Activated naive CD4-positive, alpha-beta T cell treated with anti-CD3 and anti-CD28 coated beads, Interleukin-2, amount 10 ng/mL, durations not matched to agents 7 days and 5 days (primary cell): ENCODE measurements around the gene HRH3.

Source experiments
- CTCF ChIA-PET: fragments of 350-600 bp; sonication (Branson Sonifier 250); formaldehyde crosslinking; loops from one replicate; lab custom pipeline; 2021; ENCODE audit warnings: antibody characterized with exemption; lab: Charles Lee
- DNase-seq: peaks from one replicate; pipeline ENCODE4 v3.0.0-alpha.2; 2020
- H3K27ac Mint-ChIP-seq: one replicate; pipeline ENCODE4 v1.8.0; 2021; ENCODE audit warnings: mild to moderate bottlenecking, moderate library complexity, mixed read lengths
- H3K27me3 Mint-ChIP-seq: one replicate; pipeline ENCODE4 v1.8.0; 2021; ENCODE audit warnings: mild to moderate bottlenecking, mixed read lengths
- H3K36me3 Mint-ChIP-seq: one replicate; pipeline ENCODE4 v1.8.0; 2021; ENCODE audit warnings: mixed read lengths
- H3K4me1 Mint-ChIP-seq: one replicate; pipeline ENCODE4 v1.8.0; 2021; ENCODE audit warnings: mixed read lengths
- H3K4me3 Mint-ChIP-seq: one replicate; pipeline ENCODE4 v1.8.0; 2021; ENCODE audit warnings: mild to moderate bottlenecking, moderate library complexity, mixed read lengths
- H3K9me3 Mint-ChIP-seq: one replicate; pipeline ENCODE4 v1.8.0; 2021; ENCODE audit warnings: mixed read lengths

Gene HRH3

DNA sequence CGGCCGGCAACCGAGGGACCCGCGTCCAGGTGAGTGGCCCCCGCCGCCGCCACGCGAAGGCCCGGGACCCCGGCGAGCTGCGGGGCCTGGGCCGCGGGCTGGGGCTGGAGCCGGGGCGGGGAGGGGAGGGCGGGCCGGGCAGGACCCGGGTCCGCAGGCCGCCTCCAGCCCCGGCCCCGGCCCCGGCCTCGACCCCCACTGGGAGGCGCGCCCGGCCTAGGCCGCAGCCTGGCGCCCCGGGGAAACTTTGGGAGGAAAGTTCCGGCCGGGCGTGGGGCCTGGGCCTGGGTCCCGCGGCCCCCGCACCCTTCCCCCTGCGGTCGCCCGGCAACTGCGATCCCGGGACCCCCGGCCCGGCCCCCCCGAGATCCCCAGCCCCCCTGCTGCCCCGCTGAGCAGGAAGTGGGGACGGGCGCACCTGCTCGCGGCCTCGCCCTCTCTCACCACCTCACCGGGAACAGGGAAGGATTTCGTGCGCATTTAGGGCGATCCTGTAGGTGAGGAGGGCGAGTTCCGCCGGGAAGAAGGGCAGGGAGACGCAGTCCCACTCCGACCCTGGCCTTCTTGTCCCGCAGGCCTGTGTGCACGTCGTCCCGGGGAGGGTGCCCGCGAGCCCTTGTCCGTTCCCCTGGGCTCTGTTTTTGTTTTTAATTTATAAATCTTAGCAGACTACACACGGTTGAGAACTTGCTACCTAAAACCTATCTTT is 18.6 kb upstream of the HRH3 start:
- CTCF ChIA-PET, result no interaction called here
- Mint-ChIP-seq H3K4me1 (peaks cover 35% of the 10 kb centered on the region), H3K27me3 (peaks cover 2% of the 10 kb centered on the region), H3K36me3 (peaks cover 6% of the 10 kb centered on the region), H3K9me3 (no peaks in the 10 kb centered on the region), H3K4me3 (peak overlapping the region; percentile 80), H3K27ac (peak overlapping the region; percentile 88)
- peak; percentile 48 for DNase-seq

DNA sequence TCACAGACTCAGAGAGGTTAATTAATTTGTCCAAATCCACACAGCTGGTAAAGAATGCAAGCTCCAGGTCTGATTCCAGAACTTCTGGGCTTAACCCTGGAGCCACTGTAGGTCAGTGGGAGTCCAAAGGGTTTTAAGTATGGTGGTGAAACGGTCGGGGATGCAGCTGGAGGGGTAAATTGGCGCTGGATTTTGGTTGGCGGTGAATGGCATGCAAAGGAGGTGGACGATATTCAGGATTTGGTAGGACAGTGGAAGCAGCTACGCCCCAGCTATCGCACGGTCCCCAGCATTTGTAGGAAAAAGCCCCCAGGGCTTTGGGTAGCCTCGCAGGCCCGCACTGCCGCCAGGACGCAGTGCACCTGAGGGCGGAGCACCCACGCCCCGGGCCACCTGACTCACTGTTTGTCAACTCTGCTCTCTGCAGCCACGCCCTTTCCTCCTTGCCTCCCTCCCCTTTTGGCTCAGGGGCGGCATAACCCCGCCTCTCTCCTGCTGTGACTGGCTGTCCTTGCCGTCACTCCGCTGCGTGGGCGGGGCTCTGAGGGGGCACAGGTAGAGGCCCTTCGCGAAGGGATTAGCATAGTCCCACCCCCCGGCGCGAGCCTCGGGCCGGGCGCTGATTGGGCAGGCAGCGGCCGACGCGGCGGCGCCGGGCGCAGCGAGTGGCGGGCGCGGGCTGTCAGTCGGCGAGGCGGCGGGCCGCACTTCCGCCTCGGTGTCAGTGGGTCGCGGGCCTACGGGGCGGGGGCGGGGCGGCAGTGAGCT is 17.9 kb upstream of the HRH3 start, which contains the start of gene OSBPL2:
Gene OSBPL2 (plus strand): TSS at position 721 of the 768 bp plus-strand sequence. CDS start 17,664 bp downstream, outside the sequence.
- peak within 1 kb of the TSS; percentile 80 for H3K4me3 Mint-ChIP-seq
- no peaks in the 10 kb centered on the region for H3K9me3 Mint-ChIP-seq
- DNase-seq, result peak; percentile 100
- CTCF ChIA-PET, result no interaction called here
- peaks cover 35% of the 10 kb centered on the region for H3K4me1 Mint-ChIP-seq
- H3K36me3 Mint-ChIP-seq, result peaks cover 6% of the 10 kb centered on the region
- peaks cover 4% of the 10 kb centered on the region for H3K27me3 Mint-ChIP-seq
- H3K27ac Mint-ChIP-seq, result peak within 1 kb of the TSS; percentile 88

DNA sequence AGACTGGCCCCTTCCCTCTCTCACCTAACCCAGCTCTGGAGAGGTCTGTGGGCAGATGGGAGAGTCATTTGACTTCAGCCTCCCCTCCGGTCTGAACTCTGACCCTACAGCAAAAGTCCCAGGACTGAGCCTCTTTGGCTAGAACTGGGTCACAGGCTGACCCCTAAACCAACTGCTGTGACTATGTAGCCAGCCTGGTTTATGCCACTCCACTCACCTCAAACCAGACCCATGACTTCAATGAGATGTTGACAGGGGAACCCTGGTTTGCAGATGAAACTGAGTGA is 17.4 kb upstream of the HRH3 start:
- Mint-ChIP-seq H3K9me3 (no peaks in the 10 kb centered on the region), H3K36me3 (peaks cover 6% of the 10 kb centered on the region), H3K27ac (peak overlapping the region; percentile 86), H3K4me1 (peaks cover 35% of the 10 kb centered on the region), H3K4me3 (peak overlapping the region; percentile 62), H3K27me3 (peaks cover 4% of the 10 kb centered on the region)
- no peak for DNase-seq
- CTCF ChIA-PET, result no interaction called here

DNA sequence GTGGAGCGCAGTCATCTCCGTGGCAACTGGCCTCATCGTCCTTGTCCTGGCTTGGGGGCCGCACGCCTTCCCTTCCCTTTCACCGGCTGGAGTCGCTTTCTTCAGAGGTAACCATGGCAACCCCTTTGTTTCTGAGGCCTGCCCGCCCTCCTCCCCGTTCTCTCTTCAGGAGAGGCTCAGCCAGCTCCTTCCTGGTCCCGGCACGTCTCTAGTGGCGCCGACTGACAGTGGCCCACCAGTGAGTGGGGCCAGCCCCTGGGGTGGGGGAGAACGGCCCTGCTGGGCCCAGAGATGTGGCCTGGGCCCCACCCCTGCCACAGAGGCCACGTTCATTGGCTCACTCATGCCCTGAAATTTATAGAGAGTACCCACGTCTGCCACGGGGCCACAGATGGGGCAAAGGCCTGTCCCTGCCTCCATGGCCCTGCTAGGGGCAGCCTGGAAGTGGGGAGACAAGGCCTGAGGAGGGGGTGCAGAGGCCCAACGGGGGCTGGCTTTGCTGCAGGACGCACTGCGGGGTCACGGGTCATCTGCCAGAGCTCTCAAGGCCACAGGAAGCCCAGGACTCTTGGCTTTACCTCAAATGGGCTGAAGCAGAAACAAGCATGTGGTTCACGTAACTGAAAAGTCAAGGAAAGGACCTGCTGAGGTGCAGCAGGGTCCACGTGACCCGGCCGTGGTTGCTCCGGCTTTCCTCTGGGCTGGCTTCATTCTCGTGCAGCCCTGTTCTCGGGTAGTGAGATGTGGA is 16.9 kb upstream of the HRH3 start:
- Mint-ChIP-seq H3K4me3 (no peak overlapping the region), H3K36me3 (peaks cover 6% of the 10 kb centered on the region)
- CTCF ChIA-PET, result no interaction called here

DNA sequence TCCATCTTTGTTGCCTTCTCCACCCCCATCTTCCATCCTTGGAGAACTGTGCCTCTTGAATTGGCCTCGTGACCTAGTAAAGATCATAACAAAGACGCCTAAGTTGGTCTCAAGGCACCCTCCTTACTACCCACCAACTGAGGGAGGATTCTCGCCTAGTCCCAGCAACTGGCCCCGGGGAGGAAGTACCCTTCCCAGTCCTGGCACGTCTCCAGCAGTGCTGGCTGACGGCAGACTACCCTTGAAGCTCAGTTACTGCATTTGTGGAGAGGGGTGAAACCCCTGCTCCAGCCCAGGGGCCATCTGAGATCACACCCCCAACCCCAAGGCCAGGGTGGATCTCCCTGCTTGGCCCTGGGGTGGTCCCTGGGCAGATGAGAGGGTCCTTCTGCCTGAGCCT is 16.1 kb upstream of the HRH3 start:
- H3K4me3 Mint-ChIP-seq, result no peak overlapping the region
- no peak for DNase-seq
- no peak overlapping the region for H3K27ac Mint-ChIP-seq
- H3K9me3 Mint-ChIP-seq, result no peaks in the 10 kb centered on the region
- peaks cover 1% of the 10 kb centered on the region for H3K36me3 Mint-ChIP-seq
- H3K4me1 Mint-ChIP-seq, result peaks cover 27% of the 10 kb centered on the region
- peaks cover 11% of the 10 kb centered on the region for H3K27me3 Mint-ChIP-seq
- CTCF ChIA-PET, result no interaction called here

More for the DNA sequence above, 16.9 kb upstream of the HRH3 start:
- DNase-seq, result no peak
- Mint-ChIP-seq H3K27me3 (peaks cover 9% of the 10 kb centered on the region), H3K9me3 (no peaks in the 10 kb centered on the region), H3K4me1 (peaks cover 34% of the 10 kb centered on the region), H3K27ac (peak overlapping the region; percentile 24)

DNA sequence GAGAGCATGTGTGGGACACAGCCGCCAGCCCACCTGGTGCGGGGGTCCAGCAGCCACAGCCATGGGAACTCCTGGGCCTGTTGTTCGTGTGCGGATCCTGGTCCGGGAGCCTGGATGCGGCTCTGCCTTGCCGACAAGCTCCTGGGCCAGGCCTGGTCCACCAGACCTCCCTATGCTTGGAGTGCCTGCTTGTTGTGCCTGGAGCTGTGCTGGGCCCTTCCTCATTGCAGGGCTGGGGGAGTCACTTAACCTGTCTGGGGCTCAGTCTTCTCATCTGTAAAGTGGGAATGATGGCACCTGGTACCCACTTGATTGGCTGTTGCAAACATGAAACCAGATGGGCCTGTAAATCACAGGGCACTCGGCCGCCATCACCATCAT is 15.7 kb upstream of the HRH3 start:
- Mint-ChIP-seq H3K4me3 (no peak overlapping the region), H3K36me3 (peaks cover 1% of the 10 kb centered on the region), H3K27me3 (peaks cover 11% of the 10 kb centered on the region), H3K9me3 (no peaks in the 10 kb centered on the region), H3K4me1 (peaks cover 26% of the 10 kb centered on the region), H3K27ac (no peak overlapping the region)
- CTCF ChIA-PET, result no interaction called here
- DNase-seq, result no peak

DNA sequence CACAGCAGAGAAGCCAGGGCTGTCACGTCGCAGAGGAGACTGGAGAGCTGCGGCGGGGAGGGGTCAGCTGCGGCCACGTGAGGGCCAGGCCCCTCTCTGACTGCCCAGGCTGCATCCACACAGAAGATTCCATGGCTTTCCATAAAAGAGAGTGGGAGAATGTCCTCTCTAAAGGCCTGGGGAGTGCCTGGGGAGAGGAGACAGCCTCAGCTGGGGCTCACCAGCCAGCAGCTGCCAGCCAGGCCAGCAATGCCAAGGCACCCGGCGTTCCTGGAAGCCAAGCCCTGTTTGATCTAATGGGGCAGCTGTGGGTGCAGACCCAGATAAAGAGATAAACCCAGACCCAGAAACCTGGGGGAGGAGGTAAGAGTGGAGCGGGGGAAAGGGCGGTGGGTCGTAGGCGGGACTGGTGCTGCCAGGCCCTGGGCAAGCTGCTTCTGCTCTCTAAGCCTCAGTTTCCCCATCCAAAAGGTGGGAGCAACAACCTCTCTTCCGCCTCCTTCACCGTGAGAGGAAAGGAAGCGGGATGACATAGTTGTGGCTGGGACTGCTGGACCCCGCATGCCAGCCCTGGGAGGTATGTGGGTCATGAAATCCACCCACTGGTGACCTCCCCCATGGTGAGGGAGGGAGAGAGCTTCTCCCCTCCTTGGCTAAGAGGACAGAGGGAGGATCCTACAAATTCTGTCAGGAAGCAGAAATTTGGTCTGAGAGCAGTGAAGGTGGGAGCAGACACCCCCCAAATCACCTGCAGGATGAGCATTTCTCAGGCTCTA is 15.1 kb upstream of the HRH3 start:
- CTCF ChIA-PET, result no interaction called here
- peaks cover 20% of the 10 kb centered on the region for H3K4me1 Mint-ChIP-seq
- peaks cover 1% of the 10 kb centered on the region for H3K36me3 Mint-ChIP-seq
- no peak overlapping the region for H3K27ac Mint-ChIP-seq
- DNase-seq, result no peak
- no peak overlapping the region for H3K4me3 Mint-ChIP-seq
- no peaks in the 10 kb centered on the region for H3K9me3 Mint-ChIP-seq
- peaks cover 11% of the 10 kb centered on the region for H3K27me3 Mint-ChIP-seq

DNA sequence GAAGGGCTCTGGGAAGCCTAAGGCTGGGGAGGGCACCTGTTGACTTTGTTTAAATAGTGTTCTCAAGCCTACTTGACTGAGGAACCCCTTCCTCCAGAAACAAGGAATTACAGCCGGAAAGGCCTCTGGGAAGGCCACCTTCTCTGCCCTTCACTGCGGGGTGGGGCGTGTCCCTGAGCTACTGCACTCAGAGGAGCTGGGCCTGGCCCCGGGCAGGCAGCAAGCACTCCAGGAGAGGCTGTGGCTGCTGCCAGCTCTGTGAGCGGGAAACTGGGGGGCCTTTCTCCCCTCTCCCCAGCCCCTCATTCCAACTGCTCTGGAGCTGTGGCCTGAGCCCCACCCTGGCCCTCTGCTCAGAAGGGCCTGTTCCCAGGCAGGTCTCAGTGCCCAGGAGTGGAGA is 14.3 kb upstream of the HRH3 start:
- Mint-ChIP-seq H3K36me3 (peaks cover 1% of the 10 kb centered on the region), H3K4me3 (no peak overlapping the region)
- CTCF ChIA-PET, result no interaction called here

DNA sequence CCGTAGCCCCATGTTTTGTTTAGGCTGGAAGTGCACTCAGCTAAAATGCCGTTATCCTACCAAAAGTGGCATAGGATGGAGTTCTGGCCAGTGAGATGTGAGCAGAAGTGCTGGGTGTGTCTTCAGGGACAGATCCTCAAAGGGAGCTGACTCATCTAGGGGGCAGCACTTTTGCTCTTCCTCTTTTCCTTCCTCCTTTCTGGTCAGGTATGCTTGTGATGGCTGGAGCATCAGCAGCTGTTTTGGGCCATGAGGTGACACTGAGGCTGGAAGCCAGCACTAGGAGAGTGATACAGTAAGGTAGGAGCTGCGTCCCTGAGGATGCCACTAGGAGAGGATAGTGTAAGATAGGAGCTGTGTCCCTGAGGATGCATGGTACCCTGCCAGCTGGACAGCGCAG is 13.6 kb upstream of the HRH3 start:
- no peak for DNase-seq
- Mint-ChIP-seq H3K4me3 (no peak overlapping the region), H3K27me3 (peaks cover 11% of the 10 kb centered on the region), H3K4me1 (peaks cover 7% of the 10 kb centered on the region), H3K27ac (no peak overlapping the region), H3K36me3 (no peaks in the 10 kb centered on the region), H3K9me3 (no peaks in the 10 kb centered on the region)
- CTCF ChIA-PET, result no interaction called here

More for the DNA sequence above, 14.3 kb upstream of the HRH3 start:
- Mint-ChIP-seq H3K9me3 (no peaks in the 10 kb centered on the region), H3K27me3 (peaks cover 11% of the 10 kb centered on the region), H3K27ac (no peak overlapping the region), H3K4me1 (peaks cover 11% of the 10 kb centered on the region)
- no peak for DNase-seq

DNA sequence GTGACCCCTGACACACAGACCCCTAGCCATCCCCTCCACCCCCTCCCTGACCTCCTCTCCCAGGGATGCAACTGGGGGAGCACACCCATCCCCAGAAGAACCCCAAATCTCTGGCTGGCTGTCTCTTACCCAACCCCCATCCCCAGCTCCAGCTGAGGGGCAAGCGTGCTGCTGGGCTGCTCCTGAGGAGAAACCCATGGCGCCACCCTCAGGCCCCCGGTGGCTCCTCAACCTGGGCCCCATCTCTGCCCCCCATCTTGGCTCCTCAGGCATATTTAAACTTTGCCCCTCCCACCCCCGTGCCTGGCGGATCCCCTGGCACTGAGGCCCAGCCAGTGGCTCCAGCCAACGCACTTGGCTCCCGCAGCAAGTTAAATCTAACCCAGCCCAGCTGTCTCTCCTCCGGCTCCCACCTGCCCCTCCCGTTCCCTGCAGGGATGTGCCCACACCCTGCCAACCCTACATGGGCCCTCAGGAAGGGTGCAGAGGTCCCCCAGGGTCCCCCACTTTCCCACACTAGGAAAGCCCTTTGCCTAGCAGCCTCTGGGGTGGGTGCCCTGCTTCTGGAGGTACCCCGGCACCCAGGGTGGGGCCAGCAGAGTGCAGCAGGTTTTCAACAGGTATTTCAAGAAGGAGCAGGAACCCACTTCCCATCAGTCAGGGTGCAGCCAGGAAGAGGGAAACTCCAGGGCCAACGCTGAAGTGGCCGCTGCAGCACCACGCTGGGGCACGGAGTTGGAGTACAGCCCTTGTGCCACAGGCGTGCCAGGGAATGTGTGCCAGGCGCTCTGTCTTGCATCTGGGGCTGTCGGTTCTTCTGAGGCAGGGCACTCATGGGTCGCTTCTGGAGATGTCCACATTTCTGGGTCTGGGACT is 12.9 kb upstream of the HRH3 start:
- no peak overlapping the region for H3K27ac Mint-ChIP-seq
- no peak for DNase-seq
- H3K36me3 Mint-ChIP-seq, result no peaks in the 10 kb centered on the region
- CTCF ChIA-PET, result no interaction called here
- H3K27me3 Mint-ChIP-seq, result peaks cover 11% of the 10 kb centered on the region
- H3K9me3 Mint-ChIP-seq, result no peaks in the 10 kb centered on the region
- H3K4me3 Mint-ChIP-seq, result no peak overlapping the region
- H3K4me1 Mint-ChIP-seq, result peaks cover 5% of the 10 kb centered on the region

DNA sequence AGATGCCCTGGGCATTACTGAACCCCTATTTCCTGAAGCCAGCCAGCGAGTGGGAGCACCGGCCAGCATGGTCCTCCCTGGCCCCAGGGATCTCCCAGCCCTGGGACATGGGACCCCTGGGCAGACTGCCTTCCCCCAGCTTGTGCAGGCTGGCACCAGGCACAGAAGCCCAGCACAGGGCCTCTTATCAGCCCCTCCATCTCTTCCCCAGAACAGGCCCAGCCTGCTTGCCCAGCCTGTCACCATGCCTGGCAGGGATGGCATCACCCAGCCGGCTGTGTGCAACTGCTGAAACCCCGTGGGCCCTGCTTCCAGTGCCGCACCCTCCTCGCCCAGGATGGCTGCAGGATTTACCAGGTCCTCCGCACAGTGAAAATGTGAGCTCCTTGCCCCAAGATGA is 12.1 kb upstream of the HRH3 start:
- Mint-ChIP-seq H3K27ac (no peak overlapping the region), H3K4me1 (no peaks in the 10 kb centered on the region), H3K9me3 (no peaks in the 10 kb centered on the region), H3K4me3 (no peak overlapping the region), H3K36me3 (no peaks in the 10 kb centered on the region), H3K27me3 (peaks cover 11% of the 10 kb centered on the region)
- CTCF ChIA-PET, result no interaction called here
- DNase-seq, result no peak

DNA sequence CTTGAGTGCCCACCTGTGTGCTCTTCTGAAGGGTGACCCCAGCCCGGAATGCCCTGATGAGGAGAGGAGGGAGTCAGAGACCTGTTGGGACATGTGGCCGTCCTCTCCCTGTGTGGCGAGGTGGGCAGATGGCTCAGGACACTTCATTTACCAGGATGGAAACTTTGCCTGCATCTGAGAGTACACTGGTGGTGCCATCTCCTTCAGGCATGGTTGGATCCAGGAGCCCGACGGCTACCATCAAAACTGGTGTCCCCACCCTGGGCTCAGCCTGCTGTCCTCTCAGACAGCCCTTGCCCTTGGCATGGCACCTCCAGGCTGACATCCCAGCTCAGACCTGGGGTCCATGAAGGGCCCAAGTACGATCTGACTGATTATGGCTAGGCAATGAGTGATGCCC is 11.2 kb upstream of the HRH3 start:
- peaks cover 18% of the 10 kb centered on the region for H3K27me3 Mint-ChIP-seq
- no peak overlapping the region for H3K4me3 Mint-ChIP-seq
- CTCF ChIA-PET, result no interaction called here
- no peak for DNase-seq
- no peak overlapping the region for H3K27ac Mint-ChIP-seq
- H3K4me1 Mint-ChIP-seq, result no peaks in the 10 kb centered on the region
- H3K36me3 Mint-ChIP-seq, result no peaks in the 10 kb centered on the region
- no peaks in the 10 kb centered on the region for H3K9me3 Mint-ChIP-seq

DNA sequence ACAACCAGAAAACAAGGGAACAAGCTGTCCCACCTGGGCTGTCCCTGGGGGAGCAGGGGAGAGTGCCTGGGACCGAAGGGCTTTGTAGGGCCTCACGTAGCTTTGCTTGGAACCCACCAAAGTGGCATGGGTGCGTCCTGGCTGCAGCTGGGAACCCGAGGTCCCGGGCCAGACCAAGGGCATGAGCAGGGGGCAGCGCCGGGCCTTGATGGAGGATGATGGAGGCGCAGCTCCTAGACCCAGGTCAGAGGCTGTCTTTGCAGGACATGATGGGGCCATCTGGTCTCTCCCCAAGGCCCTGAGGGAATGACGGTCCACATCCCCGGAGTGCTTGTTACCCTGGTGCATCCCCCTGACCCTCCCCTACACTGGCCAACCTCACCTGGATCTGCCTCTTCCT is 10.6 kb upstream of the HRH3 start:
- peaks cover 24% of the 10 kb centered on the region for H3K27me3 Mint-ChIP-seq
- CTCF ChIA-PET, result no interaction called here

More for the DNA sequence above, 10.6 kb upstream of the HRH3 start:
- Mint-ChIP-seq H3K9me3 (no peaks in the 10 kb centered on the region), H3K4me3 (no peak overlapping the region), H3K36me3 (no peaks in the 10 kb centered on the region), H3K4me1 (no peaks in the 10 kb centered on the region), H3K27ac (no peak overlapping the region)
- no peak for DNase-seq
